22Rv1 (cell line): ENCODE data around the gene INO80.

Experiments
- H3K27ac ChIP-seq: fragments of 450-650 bp; 2 replicates; pipeline ENCODE4 v1.5.1; 2017
- ZFX ChIP-seq: fragments of 450-650 bp; IDR thresholded peaks from 2 replicates; pipeline ENCODE4 v1.6.1; 2017; ENCODE audit warnings: antibody characterized with exemption, borderline replicate concordance
- TF ChIP-seq, protein P1 (sequence below): fragments of 450-650 bp; IDR thresholded peaks from 2 replicates; pipeline ENCODE4 v1.5.1; 2017; ENCODE audit warnings: mild to moderate bottlenecking

INO80 gene

DNA sequence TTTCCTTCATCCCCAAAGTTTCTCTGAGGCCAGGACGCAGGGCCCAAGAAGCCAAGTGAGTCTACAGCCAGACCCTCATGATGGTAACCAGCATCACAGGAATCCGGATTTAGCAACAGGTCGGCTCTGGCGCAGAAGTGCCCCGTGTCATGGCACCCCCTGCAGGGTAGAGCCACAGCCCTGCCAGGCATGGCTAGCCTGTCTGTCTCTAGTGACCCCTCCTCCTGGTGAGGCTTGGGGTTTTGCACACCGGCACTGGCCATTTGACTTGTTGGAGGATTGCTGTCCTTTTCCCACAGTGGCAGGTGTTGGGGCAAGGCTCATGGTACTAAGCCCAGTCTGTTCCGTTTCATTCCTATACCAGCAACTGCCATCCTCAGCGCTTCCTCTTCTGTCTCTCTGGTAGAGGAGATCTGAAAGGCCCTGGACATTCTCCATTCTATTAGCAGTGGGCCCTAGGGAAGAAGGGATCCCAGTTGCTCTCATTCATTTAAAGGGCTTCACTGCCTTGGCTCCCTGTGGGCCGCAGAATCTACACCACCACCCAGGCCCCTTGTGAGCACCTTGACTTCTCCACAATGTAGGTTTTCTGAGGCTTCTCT lies 172.2 kb downstream of the INO80 start:
- peak overlapping the region; percentile 40; the same call in 1 of the 2 replicates for H3K27ac ChIP-seq
- TF ChIP-seq, protein P1, sequence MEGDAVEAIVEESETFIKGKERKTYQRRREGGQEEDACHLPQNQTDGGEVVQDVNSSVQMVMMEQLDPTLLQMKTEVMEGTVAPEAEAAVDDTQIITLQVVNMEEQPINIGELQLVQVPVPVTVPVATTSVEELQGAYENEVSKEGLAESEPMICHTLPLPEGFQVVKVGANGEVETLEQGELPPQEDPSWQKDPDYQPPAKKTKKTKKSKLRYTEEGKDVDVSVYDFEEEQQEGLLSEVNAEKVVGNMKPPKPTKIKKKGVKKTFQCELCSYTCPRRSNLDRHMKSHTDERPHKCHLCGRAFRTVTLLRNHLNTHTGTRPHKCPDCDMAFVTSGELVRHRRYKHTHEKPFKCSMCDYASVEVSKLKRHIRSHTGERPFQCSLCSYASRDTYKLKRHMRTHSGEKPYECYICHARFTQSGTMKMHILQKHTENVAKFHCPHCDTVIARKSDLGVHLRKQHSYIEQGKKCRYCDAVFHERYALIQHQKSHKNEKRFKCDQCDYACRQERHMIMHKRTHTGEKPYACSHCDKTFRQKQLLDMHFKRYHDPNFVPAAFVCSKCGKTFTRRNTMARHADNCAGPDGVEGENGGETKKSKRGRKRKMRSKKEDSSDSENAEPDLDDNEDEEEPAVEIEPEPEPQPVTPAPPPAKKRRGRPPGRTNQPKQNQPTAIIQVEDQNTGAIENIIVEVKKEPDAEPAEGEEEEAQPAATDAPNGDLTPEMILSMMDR: peak; percentile 11; the same call in 1 of the 2 replicates
- TF ChIP-seq ZFX: no peak

DNA sequence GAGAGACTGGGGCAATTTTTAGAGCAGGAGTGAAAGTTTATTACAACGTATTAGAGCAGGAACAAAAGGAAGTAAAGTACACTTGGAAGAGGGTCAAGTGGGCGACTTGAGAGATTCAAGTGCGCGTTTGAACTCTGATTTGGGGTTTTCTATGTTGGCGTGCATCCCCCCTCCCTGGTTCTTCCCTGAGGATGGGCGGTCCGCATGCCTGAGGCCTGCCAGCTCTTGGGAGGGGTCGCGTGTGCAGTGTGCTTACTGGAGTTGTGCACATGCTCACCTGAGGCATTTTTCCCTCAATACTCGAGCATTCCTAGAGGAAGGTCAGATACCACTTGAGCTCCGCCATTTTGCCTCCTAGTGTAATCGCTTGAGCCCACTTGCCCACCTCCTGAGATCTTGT lies 173.2 kb downstream of the INO80 start:
- no peak overlapping the region for H3K27ac ChIP-seq
- TF ChIP-seq, protein P1: no peak
- no peak for TF ChIP-seq ZFX

DNA sequence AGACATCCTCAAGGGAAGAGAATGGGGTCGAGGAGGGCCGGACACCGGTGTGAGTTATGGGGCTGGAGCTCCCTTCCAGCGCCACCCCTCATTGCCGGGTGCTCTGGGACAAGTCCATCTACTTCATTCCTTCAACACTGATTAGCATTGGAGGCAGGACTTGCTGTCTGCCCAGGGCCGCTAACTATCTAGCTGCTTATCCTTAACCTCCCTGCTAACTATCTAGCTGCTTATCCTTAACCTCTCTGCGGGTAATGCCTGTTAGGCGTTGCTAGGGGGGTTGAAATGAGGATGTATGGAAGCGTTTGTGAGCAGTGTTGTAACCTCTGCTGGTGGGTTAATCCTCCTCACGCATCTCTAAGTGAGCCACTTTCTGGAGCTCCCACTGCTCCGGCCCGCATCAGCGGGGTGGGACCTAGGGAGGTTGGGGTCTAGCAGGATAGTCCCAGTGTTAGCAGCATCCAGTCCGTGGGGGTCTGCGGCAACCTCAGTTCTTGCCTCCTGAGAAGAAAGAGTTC lies 173.7 kb downstream of the INO80 start:
- TF ChIP-seq ZFX: no peak
- TF ChIP-seq, protein P1: no peak
- no peak overlapping the region for H3K27ac ChIP-seq

DNA sequence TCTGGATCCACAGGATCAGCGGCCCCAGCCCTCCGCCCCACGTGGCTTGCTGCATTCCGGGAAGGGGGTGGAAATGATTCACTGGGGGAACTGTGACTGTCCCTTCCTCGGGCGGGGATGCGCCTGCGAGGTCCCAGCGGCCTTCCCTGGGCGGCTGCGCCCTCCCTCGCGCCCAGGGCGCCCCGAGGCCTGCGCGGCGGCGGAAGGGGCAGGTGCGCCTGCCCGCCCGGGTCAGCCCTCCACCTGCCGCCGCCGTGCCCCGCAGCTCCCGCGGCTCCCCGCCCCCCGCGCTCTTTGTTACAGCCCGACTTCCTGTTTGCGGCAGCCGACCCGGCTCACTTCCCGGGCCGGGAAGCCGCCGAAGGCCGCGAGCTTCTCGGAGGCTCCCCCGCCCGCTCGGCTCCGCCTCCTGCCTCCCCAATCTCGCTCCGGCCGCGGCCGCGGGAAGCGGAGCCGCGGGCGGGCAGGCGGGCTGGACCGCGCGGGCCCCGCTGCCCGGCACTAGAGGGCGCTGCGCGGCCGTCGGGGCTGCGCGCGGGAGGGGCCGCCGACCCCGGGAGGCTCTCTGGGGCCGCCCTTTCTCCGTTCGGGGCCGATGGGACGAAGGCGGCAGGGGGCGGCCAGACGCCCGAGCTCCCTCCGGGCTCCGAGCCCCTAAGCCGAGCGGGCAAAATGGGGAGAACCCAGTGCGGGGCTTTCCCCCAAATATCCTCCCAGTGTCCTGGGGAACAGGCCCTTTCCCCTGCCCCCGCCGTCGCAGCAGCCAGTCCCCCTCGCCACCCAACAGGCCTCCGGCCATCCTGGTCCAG lies 174.3 kb downstream of the INO80 start:
- H3K27ac ChIP-seq: peak overlapping the region; percentile 26; the same call in 1 of the 2 replicates
- no peak for TF ChIP-seq ZFX
- TF ChIP-seq, protein P1: peak; percentile 98

DNA sequence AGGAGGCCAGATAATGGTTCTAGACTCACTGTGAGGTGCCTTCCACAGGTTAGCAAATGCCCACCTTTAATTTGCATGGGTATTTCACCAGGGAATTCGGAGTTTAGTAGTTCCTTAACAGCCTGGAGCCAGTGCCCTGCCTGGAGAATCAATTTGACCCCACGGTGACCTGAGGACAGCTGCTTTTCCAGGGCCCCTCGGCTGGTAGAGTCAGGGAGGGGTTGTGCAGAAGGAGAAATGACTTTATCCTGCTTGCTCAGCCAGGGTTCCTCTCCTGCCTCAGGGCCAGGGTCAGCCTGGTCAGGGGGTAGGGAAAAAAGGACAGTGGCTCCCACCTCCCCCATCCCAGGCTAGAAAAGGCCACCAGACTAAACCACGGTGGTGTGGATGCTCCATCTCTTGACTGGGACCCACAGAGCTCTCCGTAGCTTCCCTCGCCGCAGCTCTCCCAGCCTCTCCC lies 175.0 kb downstream of the INO80 start:
- TF ChIP-seq, protein P1: no peak
- no peak for TF ChIP-seq ZFX
- H3K27ac ChIP-seq: peak overlapping the region; percentile 26; the same call in 1 of the 2 replicates

DNA sequence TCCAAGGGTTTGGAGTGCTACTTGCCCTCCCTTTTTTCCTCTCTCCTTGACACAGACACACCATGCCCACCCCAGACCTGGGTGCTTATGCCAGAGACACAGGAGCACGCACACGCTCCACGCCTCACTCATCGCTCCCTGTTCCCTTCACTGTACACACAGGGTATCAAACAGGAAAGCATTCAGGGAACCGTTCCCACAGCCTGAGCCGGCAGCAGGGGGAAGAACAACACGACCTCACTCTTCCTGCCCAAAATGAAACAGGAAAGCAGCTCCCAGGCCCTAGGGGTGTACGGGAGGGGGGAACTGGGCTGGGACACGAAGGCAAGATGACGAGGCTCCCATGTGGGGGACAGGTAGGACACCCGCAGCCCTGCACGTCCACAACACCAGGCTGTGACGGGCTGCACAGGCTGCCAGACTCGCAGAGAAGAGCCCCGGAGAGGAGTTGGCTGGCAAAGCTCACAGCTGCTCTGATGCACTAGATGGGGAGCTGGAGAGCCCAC lies 175.7 kb downstream of the INO80 start:
- TF ChIP-seq, protein P1: no peak
- TF ChIP-seq ZFX: no peak
- no peak overlapping the region; the same call in 1 of the 2 replicates for H3K27ac ChIP-seq
